Measurements from ENCODE around the gene C19orf67.

GRCh38 chr19:14135355-14135754 is 49.8 kb upstream of the C19orf67 start:
- TF ChIP-seq, protein P1, sequence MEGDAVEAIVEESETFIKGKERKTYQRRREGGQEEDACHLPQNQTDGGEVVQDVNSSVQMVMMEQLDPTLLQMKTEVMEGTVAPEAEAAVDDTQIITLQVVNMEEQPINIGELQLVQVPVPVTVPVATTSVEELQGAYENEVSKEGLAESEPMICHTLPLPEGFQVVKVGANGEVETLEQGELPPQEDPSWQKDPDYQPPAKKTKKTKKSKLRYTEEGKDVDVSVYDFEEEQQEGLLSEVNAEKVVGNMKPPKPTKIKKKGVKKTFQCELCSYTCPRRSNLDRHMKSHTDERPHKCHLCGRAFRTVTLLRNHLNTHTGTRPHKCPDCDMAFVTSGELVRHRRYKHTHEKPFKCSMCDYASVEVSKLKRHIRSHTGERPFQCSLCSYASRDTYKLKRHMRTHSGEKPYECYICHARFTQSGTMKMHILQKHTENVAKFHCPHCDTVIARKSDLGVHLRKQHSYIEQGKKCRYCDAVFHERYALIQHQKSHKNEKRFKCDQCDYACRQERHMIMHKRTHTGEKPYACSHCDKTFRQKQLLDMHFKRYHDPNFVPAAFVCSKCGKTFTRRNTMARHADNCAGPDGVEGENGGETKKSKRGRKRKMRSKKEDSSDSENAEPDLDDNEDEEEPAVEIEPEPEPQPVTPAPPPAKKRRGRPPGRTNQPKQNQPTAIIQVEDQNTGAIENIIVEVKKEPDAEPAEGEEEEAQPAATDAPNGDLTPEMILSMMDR (IDR thresholded peaks at IDR 0.05; ENCODE audit: low read depth, low read length), result no peak
- TF ChIP-seq EZH2phosphoT487 (IDR thresholded peaks at IDR 0.05; ENCODE audit: low read depth), result no peak

Data from OCI-LY3 (cell line).